Calu3 (cell line): ENCODE results near the gene MEGF10. TPM values are rescaled to one million over a fixed set of nuclear protein-coding genes. Genes with fewer than 3 reads are reported as not detected.

Source experiments
- BruUV-seq: library from RNA; stranded (reverse); fragments of 400-500 nt; replicated peaks from 2 replicates; lab custom pipeline; 2021; lab: Mats Ljungman, UMichigan
- CTCF ChIA-PET: fragments of 300-600 bp; sonication (Branson Sonifier 250); formaldehyde crosslinking; loops from one replicate; lab custom pipeline; 2022; ENCODE audit warnings: antibody characterized with exemption; lab: Charles Lee
- DNase-seq: peaks from one replicate; pipeline ENCODE4 v3.0.0; 2022
- H3K27ac Mint-ChIP-seq: one replicate; pipeline ENCODE4 v1.8.0; 2022; ENCODE audit warnings: mixed read lengths; ENCODE audit not compliant: unreplicated experiment
- H3K27me3 Mint-ChIP-seq: one replicate; pipeline ENCODE4 v1.8.0; 2022; ENCODE audit warnings: mixed read lengths; ENCODE audit not compliant: unreplicated experiment
- H3K36me3 Mint-ChIP-seq: one replicate; pipeline ENCODE4 v1.8.0; 2022; ENCODE audit warnings: mild to moderate bottlenecking, moderate library complexity, mixed read lengths; ENCODE audit not compliant: insufficient read depth, unreplicated experiment
- H3K4me1 Mint-ChIP-seq: one replicate; pipeline ENCODE4 v1.8.0; 2022; ENCODE audit warnings: mild to moderate bottlenecking, low read depth, mixed read lengths; ENCODE audit not compliant: unreplicated experiment
- H3K4me3 Mint-ChIP-seq: one replicate; pipeline ENCODE4 v1.8.0; 2022; ENCODE audit warnings: mild to moderate bottlenecking, low read depth, moderate library complexity, mixed read lengths; ENCODE audit not compliant: unreplicated experiment
- H3K9me3 Mint-ChIP-seq: one replicate; pipeline ENCODE4 v1.8.0; 2022; ENCODE audit warnings: low read depth, mixed read lengths; ENCODE audit not compliant: unreplicated experiment
- CTCF ChIP-seq: fragments of 200-600 bp; IDR thresholded peaks from one replicate; pipeline ENCODE4 v1.8.0; 2022; ENCODE audit warnings: antibody characterized with exemption; ENCODE audit not compliant: unreplicated experiment
- intact Hi-C: fragments of 100-400 bp; cut with micrococcal nuclease; formaldehyde crosslinking; loops from one replicate; pipeline ENCODE4 v1.10.0; 2022; ENCODE audit not compliant: unreplicated experiment
- total RNA-seq: library from RNA; stranded (reverse); gene quantifications from 2 replicates; pipeline ENCODE4 v1.2.3, GENCODE V29; 2022

Gene MEGF10
- total RNA-seq, 1 experiment from 2014 or later, result 0.71 TPM

DNA sequence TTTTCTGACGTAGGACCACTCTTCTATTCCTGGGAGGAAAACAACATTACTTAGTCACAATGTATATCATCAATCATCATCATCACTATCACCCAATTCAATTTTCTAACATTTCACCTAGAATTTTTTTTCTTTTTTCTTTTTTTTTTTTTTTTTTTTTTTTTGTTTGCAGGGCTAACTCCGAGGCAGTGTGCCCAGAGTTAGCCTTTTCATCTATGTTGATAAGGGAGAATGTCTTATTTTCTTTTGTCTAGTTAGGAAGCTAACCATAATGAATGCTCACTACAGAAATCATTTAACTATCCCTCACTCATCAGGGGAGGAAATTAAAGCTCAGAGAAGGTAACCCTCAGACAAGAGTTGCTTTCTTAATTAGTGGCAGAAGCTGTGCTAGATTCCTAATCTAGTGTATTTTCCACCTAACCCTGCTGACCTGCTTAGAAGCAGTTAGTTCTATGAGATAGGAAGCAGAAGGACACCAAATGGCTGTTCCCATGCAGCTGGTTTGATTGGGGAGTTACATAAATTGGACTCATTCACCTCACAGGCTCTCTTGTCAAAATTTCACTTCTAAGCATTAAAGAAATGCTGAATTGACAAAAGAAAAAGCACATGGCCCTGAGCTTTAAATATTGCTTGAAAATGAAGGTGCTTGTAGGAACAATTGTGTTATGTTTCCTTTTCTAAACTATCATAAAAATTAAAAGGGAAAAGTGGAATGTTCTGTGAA, 218.2 kb downstream of the MEGF10 start:
- intact Hi-C loops, result no loop called here
- Mint-ChIP-seq H3K4me3 (no peak overlapping the region), H3K27ac (no peak overlapping the region), H3K27me3 (peaks cover 26% of the 10 kb centered on the region), H3K4me1 (no peaks in the 10 kb centered on the region), H3K36me3 (no peaks in the 10 kb centered on the region), H3K9me3 (no peaks in the 10 kb centered on the region)
- BruUV-seq, result no TSS peak
- CTCF ChIA-PET, result interaction anchor here (0.9 kb wide), 1 partner anchor 16 kb away, joined by 3 read pairs; no protein-coding TSS in a partner anchor
- no peak for TF ChIP-seq CTCF
- DNase-seq, result no peak

Other genes starting within 250 kb of the MEGF10 start
- 11.0 and 13.2 TPM in 2 replicates for gene C5orf63, start 217.3 kb upstream of the MEGF10 start, total RNA-seq
- gene PRRC1, start 226.8 kb downstream of the MEGF10 start, total RNA-seq, result 80.5 and 87.8 TPM in 2 replicates